H1 (cell line): Measurements from ENCODE around the gene TP53I13. TPM values are rescaled to one million over a fixed set of nuclear protein-coding genes. Genes with fewer than 3 reads are reported as not detected.

ENCODE experiments used
- CTCF ChIA-PET: fragments of 300-600 bp; sonication (Branson Sonifier 250); formaldehyde crosslinking; loops from one replicate; lab custom pipeline; 2021; ENCODE audit not compliant: partially characterized antibody; lab: Charles Lee
- POLR2A ChIA-PET: fragments of 300-600 bp; sonication (Branson Sonifier 250); formaldehyde crosslinking; loops from one replicate; lab custom pipeline; 2021; ENCODE audit warnings: inconsistent platforms; ENCODE audit not compliant: partially characterized antibody; lab: Charles Lee
- DNase-seq, 2 experiments: peaks; one replicate each; pipeline versions ENCODE4 v3.0.0 to v3.0.0-alpha.2; 2010 to 2022; ENCODE audit warnings: low spot score in 2 of 2, low read depth in 1 of 2, mixed read lengths in 1 of 2
- FAIRE-seq: peaks from 2 replicates; lab custom pipeline; 2011; peaks lifted over from hg19 to GRCh38; lab: Jason Lieb, UNC
- H2AFZ ChIP-seq: 2 replicates; pipeline ENCODE4 v1.8.1; 2012; ENCODE audit warnings: low read length, inconsistent platforms
- H2AK5ac ChIP-seq: 2 replicates; pipeline ENCODE4 v1.6.1; 2013; ENCODE audit warnings: low read depth, low read length
- H2BK120ac ChIP-seq: replicated peaks from 2 replicates; pipeline ENCODE3; 2013; ENCODE audit warnings: low read depth, low read length, inconsistent platforms
- H2BK12ac ChIP-seq: 2 replicates; pipeline ENCODE4 v1.6.1; 2013; ENCODE audit warnings: low read depth, low read length
- H2BK15ac ChIP-seq: 2 replicates; pipeline ENCODE4 v1.6.1; 2013; ENCODE audit warnings: low read length
- H2BK20ac ChIP-seq: 2 replicates; pipeline ENCODE4 v1.6.1; 2013; ENCODE audit warnings: low read length
- H2BK5ac ChIP-seq: 2 replicates; pipeline ENCODE4 v1.6.1; 2013; ENCODE audit warnings: low read depth, low read length
- H3K14ac ChIP-seq: 2 replicates; pipeline ENCODE4 v1.6.1; 2013; ENCODE audit warnings: inconsistent platforms; ENCODE audit not compliant: insufficient read length
- H3K18ac ChIP-seq: 2 replicates; pipeline ENCODE4 v1.6.1; 2013; ENCODE audit warnings: low read length; ENCODE audit errors: extremely low read depth
- H3K23ac ChIP-seq: 2 replicates; pipeline ENCODE4 v1.6.1; 2013; ENCODE audit warnings: inconsistent platforms; ENCODE audit not compliant: insufficient read length
- H3K23me2 ChIP-seq: 2 replicates; pipeline ENCODE4 v1.6.1; 2013; ENCODE audit warnings: low read depth, low read length
- H3K27ac ChIP-seq: 2 replicates; pipeline ENCODE4 v1.6.1; 2011; ENCODE audit warnings: low read depth, low read length, inconsistent platforms
- H3K27me3 ChIP-seq, 4 experiments: replicated peaks in 1 of 4; 1 replicate in 1 of 4; 2 replicates in 3 of 4; pipeline versions ENCODE4 v1.6.1 to v1.8.1; 2011 to 2013; ENCODE audit warnings: low read length in 3 of 4, mild to moderate bottlenecking in 3 of 4, inconsistent platforms in 2 of 4, mixed read lengths in 2 of 4, moderate library complexity in 1 of 4; ENCODE audit not compliant: control insufficient read depth in 3 of 4, insufficient read depth in 3 of 4; ENCODE audit errors: extremely low read depth in 1 of 4
- H3K36me3 ChIP-seq, 4 experiments: 2 replicates each; pipeline versions ENCODE4 v1.6.1 to v1.8.1; 2011 to 2013; ENCODE audit warnings: mild to moderate bottlenecking in 4 of 4, low read length in 3 of 4, moderate library complexity in 2 of 4, control low read depth in 1 of 4, inconsistent platforms in 1 of 4; ENCODE audit not compliant: insufficient read depth in 4 of 4, control insufficient read depth in 2 of 4
- H3K4ac ChIP-seq: replicated peaks from 2 replicates; pipeline ENCODE3; 2013; ENCODE audit warnings: low read length, low read depth, mixed read lengths, inconsistent platforms; ENCODE audit not compliant: insufficient read length
- H3K4me1 ChIP-seq, 4 experiments: replicated peaks in 1 of 4; 1 replicate in 1 of 4; 2 replicates in 3 of 4; pipeline versions ENCODE4 v1.6.1 to v1.8.1; 2011 to 2013; ENCODE audit warnings: low read length in 3 of 4, inconsistent platforms in 2 of 4, mixed read lengths in 1 of 4; ENCODE audit not compliant: insufficient read depth in 4 of 4, control insufficient read depth in 3 of 4
- H3K4me2 ChIP-seq, 2 experiments: 2 replicates each; pipeline versions ENCODE4 v1.6.1 to v1.8.1; 2011 to 2013; ENCODE audit warnings: low read depth in 2 of 2, low read length in 2 of 2, control low read depth in 1 of 2, inconsistent platforms in 1 of 2, mild to moderate bottlenecking in 1 of 2; ENCODE audit not compliant: insufficient read depth in 1 of 2
- H3K4me3 ChIP-seq, 4 experiments: fragments of 200-600, 300-600 bp in 1 of 4; sonication (generic), shearing (Covaris generic), sonication (Bioruptor Twin) in 1 of 4; 2 replicates each; pipeline versions ENCODE4 v1.5.1 to v1.8.1; 2011 to 2016; ENCODE audit warnings: low read length in 4 of 4, low read depth in 3 of 4, control low read depth in 2 of 4, inconsistent platforms in 2 of 4, mild to moderate bottlenecking in 2 of 4, mixed read lengths in 1 of 4, moderate library complexity in 1 of 4; ENCODE audit not compliant: insufficient read depth in 2 of 4; ENCODE audit errors: extremely low read depth in 1 of 4
- H3K56ac ChIP-seq: replicated peaks from 2 replicates; pipeline ENCODE3; 2013; ENCODE audit warnings: low read depth, mild to moderate bottlenecking, mixed read lengths, low read length, inconsistent platforms; ENCODE audit not compliant: insufficient read length
- H3K79me1 ChIP-seq: 2 replicates; pipeline ENCODE4 v1.6.1; 2013; ENCODE audit warnings: low read depth, low read length, control low read depth
- H3K79me2 ChIP-seq, 2 experiments: 2 replicates each; pipeline versions ENCODE4 v1.6.1 to v1.8.1; 2012 to 2013; ENCODE audit warnings: low read length in 2 of 2, mild to moderate bottlenecking in 2 of 2, inconsistent platforms in 1 of 2; ENCODE audit not compliant: insufficient read depth in 2 of 2, control insufficient read depth in 1 of 2
- H3K9ac ChIP-seq, 4 experiments: replicated peaks in 1 of 4; 1 replicate in 1 of 4; 2 replicates in 3 of 4; pipeline versions ENCODE4 v1.6.1 to v1.8.1; 2011 to 2013; ENCODE audit warnings: low read depth in 3 of 4, low read length in 3 of 4, control low read depth in 2 of 4, mild to moderate bottlenecking in 2 of 4, moderate library complexity in 2 of 4, inconsistent platforms in 1 of 4; ENCODE audit errors: extremely low read depth in 1 of 4
- H3K9me3 ChIP-seq, 2 experiments: 2 replicates each; pipeline versions ENCODE4 v1.6.1 to v1.8.1; 2012 to 2013; ENCODE audit warnings: mild to moderate bottlenecking in 2 of 2, moderate library complexity in 2 of 2, control low read depth in 1 of 2, inconsistent platforms in 1 of 2, low read depth in 1 of 2, low read length in 1 of 2, mixed read lengths in 1 of 2; ENCODE audit not compliant: insufficient read depth in 2 of 2
- H4K20me1 ChIP-seq, 2 experiments: replicated peaks in 1 of 2; 2 replicates each; pipeline versions ENCODE3 to v1.8.1; 2011 to 2013; ENCODE audit warnings: inconsistent platforms in 2 of 2, low read length in 2 of 2, mild to moderate bottlenecking in 1 of 2; ENCODE audit not compliant: insufficient read depth in 2 of 2, control insufficient read depth in 1 of 2
- H4K5ac ChIP-seq: 2 replicates; pipeline ENCODE4 v1.6.1; 2013; ENCODE audit warnings: low read length, low read depth, mixed read lengths, inconsistent platforms; ENCODE audit not compliant: insufficient read length
- H4K8ac ChIP-seq: 2 replicates; pipeline ENCODE4 v1.8.0; 2013; ENCODE audit warnings: mild to moderate bottlenecking, moderate library complexity, low read length, inconsistent platforms; ENCODE audit not compliant: insufficient read depth; ENCODE audit errors: extremely low read depth
- H4K91ac ChIP-seq: replicated peaks from 2 replicates; pipeline ENCODE3; 2013; ENCODE audit warnings: low read length, mixed read lengths, inconsistent platforms; ENCODE audit not compliant: insufficient read length
- POLR2A ChIP-seq, 2 experiments: IDR thresholded peaks; 1 replicate in 1 of 2; 2 replicates in 1 of 2; pipeline ENCODE4 v1.6.1; 2011; ENCODE audit warnings: low read depth in 2 of 2, low read length in 2 of 2, mild to moderate bottlenecking in 2 of 2; ENCODE audit errors: control extremely low read depth in 1 of 2
- WGBS, 2 experiments: shearing (Covaris generic) in 1 of 2; methylation state at CpG; one replicate each; pipeline versions ENCODE4 v1.1.6 to v1.1.7; 2013 to 2015; ENCODE audit warnings: low lambda C conversion rate in 2 of 2, mixed read lengths in 2 of 2, inconsistent platforms in 1 of 2, low coverage in 1 of 2, missing lambda C conversion rate in 1 of 2; ENCODE audit not compliant: insufficient replicate concordance in 2 of 2, insufficient coverage in 1 of 2, insufficient read length in 1 of 2; ENCODE audit errors: extremely low coverage in 1 of 2, missing lambda C conversion rate in 1 of 2; 5-methylcytosine and 5-hydroxymethylcytosine counted together
- polyA plus RNA-seq, 7 experiments: library from polyadenylated mRNA; depleted of rRNA in 3 of 7; stranded (reverse) in 5 of 7; unstranded in 2 of 7; fragments of >200 nt in 5 of 7; fragments of 200-250 nt in 2 of 7; gene quantifications; 1 replicate in 5 of 7; 2 replicates in 1 of 7; 4 replicates in 1 of 7; pipeline versions ENCODE4 v1.2.1 to v1.2.3, GENCODE V29; 2011 to 2013; ENCODE audit warnings: missing spikeins in 2 of 7, mixed read lengths in 2 of 7
- total RNA-seq: library from RNA; stranded (reverse); fragmentation: NEBNext Ultra II Directional; extraction: Animal tissue kit (Norgen Biotek cat#: 25700); gene quantifications from 2 replicates; pipeline ENCODE4 v1.2.1, GENCODE V29; 2021

Gene TP53I13
- total and polyA plus RNA-seq, 2 of the 8 experiments (the other 6 are each of a cell fraction or from before 2014, with no cell fraction given) = 22.4 to 35.7 TPM

- Histone ChIP-seq H3K4me1 (peaks cover 10 to 60% (median 39%) of the 10 kb centered on the region in 4 experiments), H3K23ac (no peak overlapping the region)
- TF ChIP-seq POLR2A (IDR thresholded peaks at IDR 0.05; ENCODE audit: control extremely low read depth in 1 of 2, low read depth in 2 of 2, low read length in 2 of 2) = no peak
Observed at GRCh38 chr17:29594519-29595090, 26.1 kb downstream of the TP53I13 start.

More at GRCh38 chr17:29594519-29595090, 26.1 kb downstream of the TP53I13 start:
- Histone ChIP-seq H3K4me3 (peak overlapping the region in 3 of 4 experiments; percentile 65 to 83 (median 70); a peak in 6 of 8 replicates), H3K18ac (no peak overlapping the region; the same call in 1 of the 2 replicates), H4K5ac (no peak overlapping the region), H3K27ac (no peak overlapping the region), H3K9ac (no peak overlapping the region), H4K20me1 (peaks cover 0 to 16% of the 10 kb centered on the region in 2 experiments), H3K14ac (no peak overlapping the region), H3K56ac (no peak overlapping the region), H3K79me1 (peaks cover 9% of the 10 kb centered on the region), H2AFZ (no peak overlapping the region), H3K9me3 (no peaks in the 10 kb centered on the region), H2BK120ac (no peak overlapping the region), H3K27me3 (peaks cover 0 to 6% (median 5%) of the 10 kb centered on the region in 4 experiments; a peak in 2 of 7 replicates), H2BK15ac (0 out of 2 replicates have a peak overlapping the region, but pooled peaks have one; percentile 29), H2BK5ac (no peak overlapping the region; the same call in 1 of the 2 replicates), H3K23me2 (peaks cover 32% of the 10 kb centered on the region), H4K91ac (no peak overlapping the region), H3K36me3 (no peaks in the 10 kb centered on the region), H2BK12ac (no peak overlapping the region; the same call in 1 of the 2 replicates), H2BK20ac (no peak overlapping the region), H3K4ac (peak overlapping the region; percentile 75), H2AK5ac (no peak overlapping the region; the same call in 1 of the 2 replicates), H3K4me2 (peak overlapping the region; percentile 86 to 93), H4K8ac (no peak overlapping the region; the same call in 1 of the 2 replicates), H3K79me2 (peaks cover 0 to 34% of the 10 kb centered on the region in 2 experiments; a peak in 2 of 4 replicates)
- FAIRE-seq (no peak), DNase-seq (no peak)
- POLR2A ChIA-PET = interaction anchor here (0.9 to 3.2 kb wide), 4 partner anchors 13 to 23 kb away, joined by 4 to 12 read pairs (median 4); no protein-coding TSS in a partner anchor
- CTCF ChIA-PET = interaction anchor here (0.8 to 5.0 kb wide), 9 partner anchors 9 to 642 kb away, joined by 3 to 167 read pairs (median 5); partner anchors contain the start of gene TP53I13
- 77% methylated on average over 11 of the region's 11 CpGs; no CpG with 5 or more reads in 1 of the 2 experiments for WGBS, 2 experiments
